DMS79 (cell line): ENCODE measurements around the gene TNFAIP8L2.
"Not testable (repeated sequence)": the region's sequence is repeated elsewhere in the genome, so short reads cannot be mapped to it uniquely, and the experiment has no call there.

Source experiments
- DNase-seq: peaks from one replicate; lab custom pipeline; 2025; lab: John Stamatoyannopoulos, UW

The TNFAIP8L2 gene

DNA sequence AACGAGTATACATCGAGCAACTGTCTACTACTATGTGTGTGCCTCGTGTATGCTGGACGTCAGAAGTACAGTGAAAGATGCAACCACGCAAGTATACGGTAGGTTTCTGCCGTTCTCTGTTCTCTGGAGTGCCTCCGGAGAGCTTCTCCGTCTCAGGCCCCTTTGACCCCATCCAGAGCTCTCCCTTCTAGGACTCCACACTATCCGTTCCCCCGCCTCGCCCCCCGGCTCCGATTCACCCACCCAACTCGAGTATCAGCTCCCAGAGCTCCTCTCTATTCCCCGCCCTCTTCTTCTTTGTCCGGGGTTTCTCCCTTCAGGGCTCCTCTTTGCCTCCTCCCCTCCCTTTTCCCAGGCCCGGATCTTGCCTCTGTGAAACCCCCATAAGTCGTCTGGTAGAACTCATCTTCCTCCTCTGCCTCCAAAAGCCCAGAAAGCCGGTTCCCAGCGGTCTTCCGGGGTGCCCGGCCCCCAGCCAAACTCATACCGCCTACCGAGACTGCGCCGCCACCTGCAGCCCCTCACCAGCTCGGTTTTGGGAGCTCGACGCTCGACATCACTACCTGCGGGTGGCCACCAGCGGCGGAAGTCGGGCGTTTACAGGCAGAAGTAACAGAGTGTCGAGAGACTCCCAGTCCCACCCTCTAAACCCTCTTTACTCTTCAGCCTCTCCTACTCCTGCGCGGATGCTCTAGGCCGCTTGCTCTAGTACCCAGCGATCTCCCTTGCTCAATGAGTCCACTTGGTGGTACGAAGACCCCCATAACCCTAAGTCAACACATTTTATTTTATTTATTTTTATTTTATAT is 33.4 kb downstream of the TNFAIP8L2 start, which contains the start of gene VPS72:
Gene VPS72 (minus strand): TSS at position 561 of the 809 bp plus-strand sequence. CDS start 76 bp downstream, at position 485.
- peak; percentile 79 for DNase-seq

DNA sequence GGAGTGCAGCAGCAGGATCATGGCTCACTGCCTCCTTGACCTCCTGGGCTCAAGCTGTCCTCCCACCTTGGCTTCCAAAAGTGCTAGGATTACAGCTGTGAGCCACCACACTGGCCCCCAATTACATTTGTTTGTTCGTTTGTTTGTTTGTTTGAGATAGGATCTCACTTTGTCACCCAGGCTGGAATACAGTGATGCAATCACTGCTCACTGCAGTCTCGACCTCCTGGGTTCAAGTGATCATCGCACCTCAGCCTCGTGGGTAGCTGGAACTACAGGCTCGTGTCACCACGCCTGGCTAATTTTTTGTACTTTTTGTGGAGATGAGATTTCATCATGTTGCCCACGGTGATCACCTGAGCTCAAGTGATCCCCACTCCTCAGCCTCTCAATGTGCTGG is 35.6 kb downstream of the TNFAIP8L2 start:
- DNase-seq: no peak

DNA sequence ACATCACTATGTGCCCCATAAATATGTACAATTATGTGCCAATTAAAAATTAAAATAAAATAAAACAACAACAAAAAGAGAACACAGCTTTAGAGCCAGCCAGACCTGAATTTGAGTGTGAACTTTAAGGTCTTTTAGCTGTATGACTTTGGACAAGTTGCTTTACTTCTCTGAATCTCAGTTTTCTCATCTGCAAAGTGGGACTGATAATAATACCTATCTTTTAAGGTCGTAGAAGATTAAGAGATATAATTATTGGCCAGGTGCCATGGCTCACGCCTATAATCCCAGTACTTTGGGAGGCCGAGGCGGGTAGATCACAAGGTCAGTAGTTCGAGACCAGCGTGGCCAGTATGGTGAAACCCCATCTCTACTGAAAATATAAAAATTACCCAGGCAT is 36.9 kb downstream of the TNFAIP8L2 start:
- no peak for DNase-seq

DNA sequence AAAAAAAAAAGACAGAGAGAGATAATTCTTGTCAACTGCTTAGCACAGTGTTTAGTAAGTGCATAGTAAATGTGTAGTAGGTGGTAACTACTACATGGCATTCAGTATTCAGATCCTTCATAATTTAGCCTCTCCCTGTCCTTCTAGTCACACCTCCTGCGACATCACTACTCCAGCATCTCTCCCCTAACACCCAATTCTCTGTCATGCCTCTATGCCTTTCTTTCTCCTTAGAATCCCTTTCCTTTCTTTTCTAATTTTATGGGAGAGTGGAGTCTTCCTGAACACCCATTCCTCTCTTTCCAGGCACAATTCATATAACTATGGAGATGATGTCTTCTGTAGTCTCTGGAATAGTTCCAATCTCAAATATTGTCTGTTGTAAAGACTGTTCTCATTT is 37.4 kb downstream of the TNFAIP8L2 start:
- no peak for DNase-seq

DNA sequence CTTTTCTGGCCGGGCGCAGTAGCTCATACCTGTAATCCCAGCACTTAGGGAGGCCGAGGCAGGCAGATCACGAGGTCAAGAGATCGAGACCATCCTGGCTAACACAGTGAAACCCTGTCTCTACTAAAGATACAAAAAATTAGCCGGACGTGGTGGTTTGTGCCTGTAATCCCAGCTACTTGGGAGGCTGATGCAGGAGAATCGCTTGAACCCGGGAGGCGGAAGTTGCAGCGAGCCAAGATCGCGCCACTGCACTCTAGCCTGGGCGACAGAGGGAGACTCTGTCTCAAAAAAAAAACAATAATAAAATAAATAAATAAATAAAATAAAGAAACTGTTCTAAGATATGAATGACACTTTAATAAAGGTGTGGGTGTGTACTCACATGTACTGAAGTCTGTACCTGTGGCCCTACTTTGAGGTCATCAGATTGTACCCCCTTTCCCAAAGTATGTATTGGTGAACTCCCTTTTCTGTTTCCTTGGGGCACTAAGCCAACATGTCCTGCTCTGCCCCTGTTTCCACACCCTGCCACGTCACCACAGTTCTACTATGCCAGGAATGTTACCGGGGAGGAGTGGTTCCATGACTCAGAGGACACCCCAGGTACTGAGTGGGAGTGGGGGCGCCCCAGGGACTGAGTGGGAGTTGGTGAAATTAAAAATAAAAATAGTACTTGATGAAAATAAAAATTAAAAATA is 38.6 kb downstream of the TNFAIP8L2 start:
- not testable (repeated sequence) for DNase-seq

DNA sequence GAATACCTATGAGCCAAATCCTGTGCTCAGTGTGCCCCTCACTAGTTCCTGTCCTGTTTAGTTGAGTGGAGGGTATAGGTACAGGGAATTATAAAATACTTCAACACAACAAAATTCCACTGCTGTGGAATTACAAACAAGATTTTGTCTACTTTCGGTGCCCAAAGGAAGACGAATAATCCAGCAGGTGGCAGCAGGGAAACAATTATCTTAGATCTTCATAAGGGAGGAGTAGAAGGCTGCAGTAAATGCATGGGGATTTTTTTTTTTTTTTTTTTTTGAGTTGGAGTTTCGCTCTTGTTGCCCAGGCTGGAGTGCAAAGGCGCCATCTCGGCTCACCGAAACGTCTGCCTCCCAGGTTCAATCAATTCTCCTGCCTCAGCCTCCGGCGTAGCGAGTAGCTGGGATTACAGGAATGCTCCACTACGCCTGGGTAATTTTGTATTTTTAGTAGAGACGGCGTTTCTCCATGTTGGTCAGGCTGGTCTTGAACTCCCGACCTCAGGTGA is 39.9 kb downstream of the TNFAIP8L2 start:
- DNase-seq: peak; percentile 80

DNA sequence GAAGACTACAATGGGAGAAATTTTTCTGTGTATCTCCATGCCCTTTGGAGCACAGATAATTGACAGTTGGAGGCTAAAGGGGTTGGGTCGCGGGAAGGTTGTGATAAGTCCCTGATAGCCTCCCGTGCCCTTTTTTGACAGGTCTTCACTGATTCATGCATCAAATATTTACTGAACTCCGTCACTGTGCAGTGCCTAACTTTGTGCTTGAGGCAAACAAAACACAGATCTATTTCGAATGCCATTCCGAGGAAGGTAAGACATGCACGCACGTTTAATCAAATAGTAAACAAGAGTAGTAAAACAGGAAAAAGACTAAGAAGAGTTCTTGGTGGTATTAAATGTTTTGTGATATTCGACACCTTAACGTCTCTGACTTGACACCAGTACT is 41.4 kb downstream of the TNFAIP8L2 start:
- no peak for DNase-seq

DNA sequence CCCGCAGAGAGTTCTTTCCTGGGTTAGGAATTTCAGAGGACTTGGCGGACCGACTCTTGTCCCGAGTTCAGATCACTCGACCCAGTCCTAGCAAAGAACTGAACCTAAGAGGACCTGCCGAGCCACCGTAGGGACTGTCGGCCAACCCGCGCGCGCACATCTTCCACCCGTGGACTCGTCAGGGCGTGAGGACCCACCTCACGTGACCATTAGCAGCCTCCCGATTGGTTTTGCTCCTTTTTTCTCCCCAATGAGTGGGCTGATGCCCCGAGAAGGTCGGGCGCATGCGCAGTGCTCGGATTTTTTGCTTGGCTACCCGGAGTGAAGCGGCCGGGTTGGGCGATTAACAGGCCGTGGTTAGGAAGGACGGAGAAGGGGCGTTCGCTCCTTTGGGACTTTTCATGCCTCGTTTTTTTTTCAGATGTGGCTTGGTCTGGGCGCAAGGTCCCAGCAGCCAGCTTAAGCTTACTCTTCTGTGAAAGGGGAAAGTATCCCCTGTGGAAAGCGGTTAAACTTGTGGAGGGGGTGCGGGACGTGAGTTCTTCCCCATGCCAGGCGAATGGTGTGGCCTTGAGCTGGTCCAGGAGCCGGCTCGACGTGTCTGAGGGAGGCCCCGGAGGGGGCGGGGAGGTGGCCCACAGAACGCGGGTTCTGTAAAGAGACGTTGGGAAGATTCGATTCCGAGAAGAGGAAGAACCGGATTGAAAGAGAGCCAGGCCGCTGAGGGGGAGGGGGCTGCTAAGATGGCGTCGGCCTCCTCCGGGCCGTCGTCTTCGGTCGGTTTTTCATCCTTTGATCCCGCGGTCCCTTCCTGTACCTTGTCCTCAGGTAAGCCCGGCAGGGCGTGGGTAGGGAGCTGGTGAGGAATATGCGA is 42.0 kb downstream of the TNFAIP8L2 start, which contains the start of gene PIP5K1A:
Gene PIP5K1A (plus strand): TSS at position 299 of the 874 bp plus-strand sequence. CDS start 445 bp downstream, at position 744.
- peak; percentile 95 for DNase-seq

DNA sequence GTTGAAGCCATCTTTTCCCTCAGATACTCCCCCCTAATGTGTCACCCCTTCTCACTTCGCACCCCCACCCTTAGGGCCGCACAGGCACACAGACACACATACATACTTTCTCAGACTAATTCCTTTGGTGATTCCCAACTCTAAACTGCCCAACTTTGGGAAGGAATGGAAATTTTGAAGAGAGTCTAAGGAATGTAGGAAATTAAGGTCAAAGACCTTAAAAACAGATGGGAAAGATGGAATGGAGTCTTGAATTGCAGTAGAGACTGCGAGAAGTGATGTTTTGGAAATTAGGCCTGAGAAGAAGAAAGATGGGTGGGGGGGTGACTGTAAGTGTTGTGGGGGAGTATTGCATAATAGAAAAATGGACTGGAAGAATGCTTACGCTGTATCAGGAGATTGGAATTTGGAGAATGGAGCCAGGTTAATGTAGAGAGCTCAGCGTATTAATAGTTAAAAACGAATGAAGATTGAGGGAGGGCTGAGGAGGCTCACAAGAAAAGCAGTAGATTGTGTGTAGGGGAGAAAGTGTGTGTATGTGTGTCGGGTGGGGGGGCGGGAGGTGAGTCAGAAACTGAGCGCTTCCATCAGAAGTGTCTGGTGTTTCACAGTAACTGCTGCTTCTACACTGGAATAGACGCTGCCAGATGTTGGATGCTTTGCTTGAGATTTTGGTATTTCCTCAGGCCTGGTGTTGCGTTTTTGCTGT is 43.6 kb downstream of the TNFAIP8L2 start:
- DNase-seq: no peak

DNA sequence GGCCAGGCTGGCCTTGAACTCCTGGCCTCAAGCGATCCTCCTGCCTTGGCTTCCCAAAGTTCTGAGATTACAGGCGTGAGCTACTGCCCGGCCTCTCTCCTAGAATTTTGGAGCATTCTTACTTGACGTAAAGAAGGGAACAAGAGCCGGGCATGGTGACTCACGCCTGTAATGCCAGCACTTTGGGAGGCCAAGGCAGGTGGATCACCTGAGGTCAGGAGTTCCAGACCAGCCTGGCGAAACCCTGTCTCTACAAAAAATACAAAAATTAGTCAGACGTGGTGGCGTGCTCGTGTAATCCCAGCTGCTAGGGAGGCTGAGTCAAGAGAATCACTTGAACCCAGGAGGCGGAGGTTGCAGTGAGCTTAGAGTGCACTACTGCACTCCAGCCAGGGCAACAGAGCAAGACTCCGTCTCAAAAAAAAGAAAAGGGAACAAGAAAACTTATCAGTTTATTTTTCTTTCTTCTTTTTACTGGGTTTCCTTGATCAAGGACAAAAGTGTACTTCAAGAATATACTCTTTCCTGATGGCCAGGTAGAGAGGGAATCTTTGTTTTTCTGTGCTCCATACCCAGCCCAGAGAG is 49.0 kb downstream of the TNFAIP8L2 start:
- not testable (repeated sequence) for DNase-seq
